H1 (cell line): ENCODE results near the gene RBP3. TPM values are rescaled to one million over a fixed set of nuclear protein-coding genes. Genes with fewer than 3 reads are reported as not detected.

Experiments used
- CTCF ChIA-PET: fragments of 300-600 bp; sonication (Branson Sonifier 250); formaldehyde crosslinking; loops from one replicate; lab custom pipeline; 2021; ENCODE audit not compliant: partially characterized antibody; lab: Charles Lee
- POLR2A ChIA-PET: fragments of 300-600 bp; sonication (Branson Sonifier 250); formaldehyde crosslinking; loops from one replicate; lab custom pipeline; 2021; ENCODE audit warnings: inconsistent platforms; ENCODE audit not compliant: partially characterized antibody; lab: Charles Lee
- DNase-seq, 2 experiments: peaks; one replicate each; pipeline versions ENCODE4 v3.0.0 to v3.0.0-alpha.2; 2010 to 2022; ENCODE audit warnings: low spot score in 2 of 2, low read depth in 1 of 2, mixed read lengths in 1 of 2
- FAIRE-seq: peaks from 2 replicates; lab custom pipeline; 2011; peaks lifted over from hg19 to GRCh38; lab: Jason Lieb, UNC
- H2AFZ ChIP-seq: 2 replicates; pipeline ENCODE4 v1.8.1; 2012; ENCODE audit warnings: low read length, inconsistent platforms
- H2AK5ac ChIP-seq: 2 replicates; pipeline ENCODE4 v1.6.1; 2013; ENCODE audit warnings: low read depth, low read length
- H2BK120ac ChIP-seq: replicated peaks from 2 replicates; pipeline ENCODE3; 2013; ENCODE audit warnings: low read depth, low read length, inconsistent platforms
- H2BK12ac ChIP-seq: 2 replicates; pipeline ENCODE4 v1.6.1; 2013; ENCODE audit warnings: low read depth, low read length
- H2BK15ac ChIP-seq: 2 replicates; pipeline ENCODE4 v1.6.1; 2013; ENCODE audit warnings: low read length
- H2BK20ac ChIP-seq: 2 replicates; pipeline ENCODE4 v1.6.1; 2013; ENCODE audit warnings: low read length
- H2BK5ac ChIP-seq: 2 replicates; pipeline ENCODE4 v1.6.1; 2013; ENCODE audit warnings: low read depth, low read length
- H3K14ac ChIP-seq: 2 replicates; pipeline ENCODE4 v1.6.1; 2013; ENCODE audit warnings: inconsistent platforms; ENCODE audit not compliant: insufficient read length
- H3K18ac ChIP-seq: 2 replicates; pipeline ENCODE4 v1.6.1; 2013; ENCODE audit warnings: low read length; ENCODE audit errors: extremely low read depth
- H3K23ac ChIP-seq: 2 replicates; pipeline ENCODE4 v1.6.1; 2013; ENCODE audit warnings: inconsistent platforms; ENCODE audit not compliant: insufficient read length
- H3K23me2 ChIP-seq: 2 replicates; pipeline ENCODE4 v1.6.1; 2013; ENCODE audit warnings: low read depth, low read length
- H3K27ac ChIP-seq: 2 replicates; pipeline ENCODE4 v1.6.1; 2011; ENCODE audit warnings: low read depth, low read length, inconsistent platforms
- H3K27me3 ChIP-seq, 4 experiments: replicated peaks in 1 of 4; 1 replicate in 1 of 4; 2 replicates in 3 of 4; pipeline versions ENCODE4 v1.6.1 to v1.8.1; 2011 to 2013; ENCODE audit warnings: low read length in 3 of 4, mild to moderate bottlenecking in 3 of 4, inconsistent platforms in 2 of 4, mixed read lengths in 2 of 4, moderate library complexity in 1 of 4; ENCODE audit not compliant: control insufficient read depth in 3 of 4, insufficient read depth in 3 of 4; ENCODE audit errors: extremely low read depth in 1 of 4
- H3K36me3 ChIP-seq, 4 experiments: 2 replicates each; pipeline versions ENCODE4 v1.6.1 to v1.8.1; 2011 to 2013; ENCODE audit warnings: mild to moderate bottlenecking in 4 of 4, low read length in 3 of 4, moderate library complexity in 2 of 4, control low read depth in 1 of 4, inconsistent platforms in 1 of 4; ENCODE audit not compliant: insufficient read depth in 4 of 4, control insufficient read depth in 2 of 4
- H3K4ac ChIP-seq: replicated peaks from 2 replicates; pipeline ENCODE3; 2013; ENCODE audit warnings: low read length, low read depth, mixed read lengths, inconsistent platforms; ENCODE audit not compliant: insufficient read length
- H3K4me1 ChIP-seq, 4 experiments: replicated peaks in 1 of 4; 1 replicate in 1 of 4; 2 replicates in 3 of 4; pipeline versions ENCODE4 v1.6.1 to v1.8.1; 2011 to 2013; ENCODE audit warnings: low read length in 3 of 4, inconsistent platforms in 2 of 4, mixed read lengths in 1 of 4; ENCODE audit not compliant: insufficient read depth in 4 of 4, control insufficient read depth in 3 of 4
- H3K4me2 ChIP-seq, 2 experiments: 2 replicates each; pipeline versions ENCODE4 v1.6.1 to v1.8.1; 2011 to 2013; ENCODE audit warnings: low read depth in 2 of 2, low read length in 2 of 2, control low read depth in 1 of 2, inconsistent platforms in 1 of 2, mild to moderate bottlenecking in 1 of 2; ENCODE audit not compliant: insufficient read depth in 1 of 2
- H3K4me3 ChIP-seq, 4 experiments: fragments of 200-600, 300-600 bp in 1 of 4; sonication (generic), shearing (Covaris generic), sonication (Bioruptor Twin) in 1 of 4; 2 replicates each; pipeline versions ENCODE4 v1.5.1 to v1.8.1; 2011 to 2016; ENCODE audit warnings: low read length in 4 of 4, low read depth in 3 of 4, control low read depth in 2 of 4, inconsistent platforms in 2 of 4, mild to moderate bottlenecking in 2 of 4, mixed read lengths in 1 of 4, moderate library complexity in 1 of 4; ENCODE audit not compliant: insufficient read depth in 2 of 4; ENCODE audit errors: extremely low read depth in 1 of 4
- H3K56ac ChIP-seq: replicated peaks from 2 replicates; pipeline ENCODE3; 2013; ENCODE audit warnings: low read depth, mild to moderate bottlenecking, mixed read lengths, low read length, inconsistent platforms; ENCODE audit not compliant: insufficient read length
- H3K79me1 ChIP-seq: 2 replicates; pipeline ENCODE4 v1.6.1; 2013; ENCODE audit warnings: low read depth, low read length, control low read depth
- H3K79me2 ChIP-seq, 2 experiments: 2 replicates each; pipeline versions ENCODE4 v1.6.1 to v1.8.1; 2012 to 2013; ENCODE audit warnings: low read length in 2 of 2, mild to moderate bottlenecking in 2 of 2, inconsistent platforms in 1 of 2; ENCODE audit not compliant: insufficient read depth in 2 of 2, control insufficient read depth in 1 of 2
- H3K9ac ChIP-seq, 4 experiments: replicated peaks in 1 of 4; 1 replicate in 1 of 4; 2 replicates in 3 of 4; pipeline versions ENCODE4 v1.6.1 to v1.8.1; 2011 to 2013; ENCODE audit warnings: low read depth in 3 of 4, low read length in 3 of 4, control low read depth in 2 of 4, mild to moderate bottlenecking in 2 of 4, moderate library complexity in 2 of 4, inconsistent platforms in 1 of 4; ENCODE audit errors: extremely low read depth in 1 of 4
- H3K9me3 ChIP-seq, 2 experiments: 2 replicates each; pipeline versions ENCODE4 v1.6.1 to v1.8.1; 2012 to 2013; ENCODE audit warnings: mild to moderate bottlenecking in 2 of 2, moderate library complexity in 2 of 2, control low read depth in 1 of 2, inconsistent platforms in 1 of 2, low read depth in 1 of 2, low read length in 1 of 2, mixed read lengths in 1 of 2; ENCODE audit not compliant: insufficient read depth in 2 of 2
- H4K20me1 ChIP-seq, 2 experiments: replicated peaks in 1 of 2; 2 replicates each; pipeline versions ENCODE3 to v1.8.1; 2011 to 2013; ENCODE audit warnings: inconsistent platforms in 2 of 2, low read length in 2 of 2, mild to moderate bottlenecking in 1 of 2; ENCODE audit not compliant: insufficient read depth in 2 of 2, control insufficient read depth in 1 of 2
- H4K5ac ChIP-seq: 2 replicates; pipeline ENCODE4 v1.6.1; 2013; ENCODE audit warnings: low read length, low read depth, mixed read lengths, inconsistent platforms; ENCODE audit not compliant: insufficient read length
- H4K8ac ChIP-seq: 2 replicates; pipeline ENCODE4 v1.8.0; 2013; ENCODE audit warnings: mild to moderate bottlenecking, moderate library complexity, low read length, inconsistent platforms; ENCODE audit not compliant: insufficient read depth; ENCODE audit errors: extremely low read depth
- H4K91ac ChIP-seq: replicated peaks from 2 replicates; pipeline ENCODE3; 2013; ENCODE audit warnings: low read length, mixed read lengths, inconsistent platforms; ENCODE audit not compliant: insufficient read length
- ATF2 ChIP-seq: IDR thresholded peaks from 2 replicates; pipeline ENCODE4 v1.6.1; 2012; ENCODE audit warnings: low read length, inconsistent platforms
- CTBP2 ChIP-seq: IDR thresholded peaks from 2 replicates; pipeline ENCODE4 v1.7.0; 2011; ENCODE audit warnings: borderline replicate concordance, mild to moderate bottlenecking, moderate library complexity, mixed read lengths, low read length; ENCODE audit not compliant: insufficient read depth, insufficient read length
- EP300 ChIP-seq, 2 experiments: IDR thresholded peaks; 1 replicate in 1 of 2; 2 replicates in 1 of 2; pipeline ENCODE4 v1.6.1; 2011 to 2012; ENCODE audit warnings: low read depth in 2 of 2, low read length in 2 of 2, mild to moderate bottlenecking in 2 of 2, borderline replicate concordance in 1 of 2, inconsistent platforms in 1 of 2, moderate library complexity in 1 of 2
- GABPA ChIP-seq: IDR thresholded peaks from 2 replicates; pipeline ENCODE4 v1.6.1; 2011; ENCODE audit warnings: mild to moderate bottlenecking, low read length, moderate library complexity, borderline replicate concordance; ENCODE audit not compliant: insufficient read depth
- KDM5A ChIP-seq: fragments of 200-600 bp; IDR thresholded peaks from 2 replicates; pipeline ENCODE4 v1.7.1; 2012; ENCODE audit warnings: mild to moderate bottlenecking, low read length, inconsistent platforms, mixed read lengths
- POU5F1 ChIP-seq: IDR thresholded peaks from 2 replicates; pipeline ENCODE4 v1.6.1; 2011; ENCODE audit warnings: low read depth, mild to moderate bottlenecking, low read length, moderate library complexity
- RFX5 ChIP-seq: IDR thresholded peaks from 2 replicates; pipeline ENCODE4 v1.6.1; 2011; ENCODE audit warnings: low read depth, low read length, improper control_type of control experiment, borderline replicate concordance
- RXRA ChIP-seq: IDR thresholded peaks from 2 replicates; pipeline ENCODE4 v1.6.1; 2011; ENCODE audit warnings: low read depth, mild to moderate bottlenecking, low read length, moderate library complexity; ENCODE audit not compliant: insufficient read depth
- SP4 ChIP-seq: IDR thresholded peaks from 2 replicates; pipeline ENCODE4 v1.6.1; 2012; ENCODE audit warnings: low read length, inconsistent platforms
- SRF ChIP-seq: IDR thresholded peaks from 2 replicates; pipeline ENCODE4 v1.6.1; 2011; ENCODE audit warnings: mild to moderate bottlenecking, low read depth, low read length, moderate library complexity
- TAF1 ChIP-seq: IDR thresholded peaks from 2 replicates; pipeline ENCODE4 v1.6.1; 2011; ENCODE audit warnings: mild to moderate bottlenecking, low read depth, low read length
- TAF7 ChIP-seq: optimal IDR thresholded peaks from 2 replicates; pipeline ENCODE3; 2011; ENCODE audit warnings: low read depth, mild to moderate bottlenecking, inconsistent platforms, low read length, moderate library complexity, borderline replicate concordance
- TEAD4 ChIP-seq: IDR thresholded peaks from 2 replicates; pipeline ENCODE4 v1.6.1; 2012; ENCODE audit warnings: low read depth, low read length, inconsistent platforms, mixed read lengths
- WGBS, 2 experiments: shearing (Covaris generic) in 1 of 2; methylation state at CpG; one replicate each; pipeline versions ENCODE4 v1.1.6 to v1.1.7; 2013 to 2015; ENCODE audit warnings: low lambda C conversion rate in 2 of 2, mixed read lengths in 2 of 2, inconsistent platforms in 1 of 2, low coverage in 1 of 2, missing lambda C conversion rate in 1 of 2; ENCODE audit not compliant: insufficient replicate concordance in 2 of 2, insufficient coverage in 1 of 2, insufficient read length in 1 of 2; ENCODE audit errors: extremely low coverage in 1 of 2, missing lambda C conversion rate in 1 of 2; 5-methylcytosine and 5-hydroxymethylcytosine counted together
- polyA plus RNA-seq, 7 experiments: library from polyadenylated mRNA; depleted of rRNA in 3 of 7; stranded (reverse) in 5 of 7; unstranded in 2 of 7; fragments of >200 nt in 5 of 7; fragments of 200-250 nt in 2 of 7; gene quantifications; 1 replicate in 5 of 7; 2 replicates in 1 of 7; 4 replicates in 1 of 7; pipeline versions ENCODE4 v1.2.1 to v1.2.3, GENCODE V29; 2011 to 2013; ENCODE audit warnings: missing spikeins in 2 of 7, mixed read lengths in 2 of 7
- total RNA-seq: library from RNA; stranded (reverse); fragmentation: NEBNext Ultra II Directional; extraction: Animal tissue kit (Norgen Biotek cat#: 25700); gene quantifications from 2 replicates; pipeline ENCODE4 v1.2.1, GENCODE V29; 2021

Gene RBP3
- total and polyA plus RNA-seq, 2 of the 8 experiments (the other 6 are each of a cell fraction or from before 2014, with no cell fraction given): not detected

- no peak overlapping the region for H3K23ac ChIP-seq
- no peak overlapping the region for H2BK12ac ChIP-seq
- no peak for TF ChIP-seq RFX5
- no peak for TF ChIP-seq SRF
- no peak for TF ChIP-seq TAF1
- TF ChIP-seq POU5F1: no peak
- TF ChIP-seq GABPA: no peak
- TF ChIP-seq TEAD4: no peak
- TF ChIP-seq EP300 (IDR thresholded peaks at IDR 0.05; ENCODE audit: borderline replicate concordance in 1 of 2, low read depth in 2 of 2, low read length in 2 of 2): no peak
- no peak for TF ChIP-seq CTBP2
- no peak for TF ChIP-seq ATF2
- no peak for TF ChIP-seq SP4
- no peak for TF ChIP-seq RXRA
- TF ChIP-seq KDM5A: no peak
- no peak for TF ChIP-seq TAF7
Measured at GRCh38 chr10:47379445-47379785, 31.3 kb downstream of the RBP3 start.

More at GRCh38 chr10:47379445-47379785, 31.3 kb downstream of the RBP3 start:
- no peak overlapping the region for H3K18ac ChIP-seq
- no peaks in the 10 kb centered on the region; the same call in 1 of the 2 replicates for H3K79me1 ChIP-seq
- H3K56ac ChIP-seq: no peak overlapping the region
- H3K36me3 ChIP-seq: no peaks in the 10 kb centered on the region
- H3K4me2 ChIP-seq: no peak overlapping the region
- POLR2A ChIA-PET: interaction anchor here (3.6 kb wide), 1 partner anchor 1096 kb away, joined by 18 read pairs; no protein-coding TSS in a partner anchor
- FAIRE-seq (no peak), DNase-seq (no peak)
- peaks cover 0 to 12% (median 5%) of the 10 kb centered on the region in 4 experiments; a peak in 5 of 7 replicates for H3K4me1 ChIP-seq
- H2BK120ac ChIP-seq: no peak overlapping the region
- no peak overlapping the region for H4K5ac ChIP-seq
- H3K14ac ChIP-seq: no peak overlapping the region
- no peak overlapping the region for H4K91ac ChIP-seq
- H2BK5ac ChIP-seq: no peak overlapping the region
- 77% methylated on average over 7 of the region's 7 CpGs; no CpG with 5 or more reads in 1 of the 2 experiments for WGBS, 2 experiments
- H3K27me3 ChIP-seq: no peaks in the 10 kb centered on the region
- H4K8ac ChIP-seq: no peak overlapping the region
- H2BK20ac ChIP-seq: no peak overlapping the region
- H3K4me3 ChIP-seq: no peak overlapping the region
- no peak overlapping the region for H3K4ac ChIP-seq
- no peak overlapping the region for H2AFZ ChIP-seq
- H3K27ac ChIP-seq: no peak overlapping the region
- peaks cover 7% of the 10 kb centered on the region for H3K23me2 ChIP-seq
- no peak overlapping the region for H2AK5ac ChIP-seq
- no peaks in the 10 kb centered on the region for H3K79me2 ChIP-seq
- H3K9me3 ChIP-seq: no peaks in the 10 kb centered on the region
- H3K9ac ChIP-seq: no peak overlapping the region
- CTCF ChIA-PET: interaction anchor here (1.7 to 6.0 kb wide), 6 partner anchors 11 to 1096 kb away, joined by 3 to 49 read pairs (median 7); no protein-coding TSS in a partner anchor
- no peaks in the 10 kb centered on the region for H4K20me1 ChIP-seq
- H2BK15ac ChIP-seq: no peak overlapping the region
